GM18907 (cell line): ENCODE results near the gene PRAMEF26.
"Not testable (repeated sequence)": the region's sequence is repeated elsewhere in the genome, so short reads cannot be mapped to it uniquely, and the experiment has no call there.

ENCODE experiments used
- ATAC-seq: cut with Tn5 transposase; IDR thresholded peaks from one replicate; pipeline ENCODE4 v1.9.1; 2021; ENCODE audit warnings: mild to moderate bottlenecking, moderate library complexity; ENCODE audit not compliant: unreplicated experiment

Gene PRAMEF26

GRCh38 chr1:13155909-13156308 lies at the start of gene PRAMEF26:
PRAMEF26 (minus strand) TSS chr1:13156009; CDS start chr1:13153095, 2,914 bp downstream.
- ATAC-seq = not testable (repeated sequence)

- ATAC-seq = not testable (repeated sequence)
Observed at GRCh38 chr1:13201309-13201708, 45.5 kb upstream of the PRAMEF26 start, which contains the start of gene PRAMEF13. PRAMEF13 (minus strand) TSS chr1:13201409; CDS start chr1:13199589, 1,820 bp downstream.

- ATAC-seq = not testable (repeated sequence)
Observed at GRCh38 chr1:13171548-13171947, 15.7 kb upstream of the PRAMEF26 start, which contains the start of gene PRAMEF9. PRAMEF9 (plus strand) TSS chr1:13171848; CDS start chr1:13175281, 3,433 bp downstream.

- ATAC-seq = not testable (repeated sequence)
Observed at GRCh38 chr1:13165531-13165930, 9.7 kb upstream of the PRAMEF26 start, which contains the start of gene HNRNPCL4. HNRNPCL4 (minus strand) TSS chr1:13165631; CDS start chr1:13165467, 164 bp downstream.

GRCh38 chr1:13116754-13117153 lies 39.1 kb downstream of the PRAMEF26 start, which contains the start of gene HNRNPCL2:
HNRNPCL2 (minus strand) TSS chr1:13116854; CDS start chr1:13116400, 454 bp downstream.
- ATAC-seq = not testable (repeated sequence)
